HEK293T (cell line): ENCODE results near the gene TRIM2.

Experiments used
- CTCF ChIA-PET: fragments of 350-600 bp; formaldehyde crosslinking; extraction: SDS; loops from one replicate; lab custom pipeline; 2021; ENCODE audit warnings: antibody characterized with exemption, inconsistent platforms; lab: Yijun Ruan, JAX
- POLR2A ChIA-PET: fragments of 350-600 bp; formaldehyde crosslinking; extraction: SDS; loops from one replicate; lab custom pipeline; 2020; ENCODE audit warnings: antibody characterized with exemption, inconsistent platforms; lab: Yijun Ruan, JAX
- DNase-seq: peaks from one replicate; pipeline ENCODE4 v3.0.0; 2012; ENCODE audit warnings: mixed read lengths; ENCODE audit errors: extremely low spot score
- ARNT ChIP-seq: fragments of 450-650 bp; IDR thresholded peaks from 2 replicates; pipeline ENCODE4 v1.6.1; 2017; ENCODE audit warnings: mild to moderate bottlenecking
- BHLHE40 ChIP-seq: fragments of 450-650 bp; IDR thresholded peaks from 2 replicates; pipeline ENCODE4 v1.6.1; 2016; ENCODE audit warnings: mild to moderate bottlenecking, moderate library complexity, borderline replicate concordance
- CTBP1 ChIP-seq: fragments of 450-650 bp; IDR thresholded peaks from 2 replicates; pipeline ENCODE4 v1.6.1; 2016; ENCODE audit warnings: borderline replicate concordance
- ELF4 ChIP-seq: fragments of 450-650 bp; IDR thresholded peaks from 2 replicates; pipeline ENCODE4 v1.6.1; 2017; ENCODE audit warnings: antibody characterized with exemption
- FOXA1 ChIP-seq: fragments of 450-650 bp; IDR thresholded peaks from 2 replicates; pipeline ENCODE4 v1.6.1; 2016; ENCODE audit warnings: mild to moderate bottlenecking
- FOXK2 ChIP-seq: fragments of 450-650 bp; IDR thresholded peaks from 2 replicates; pipeline ENCODE4 v1.6.1; 2016; ENCODE audit warnings: mild to moderate bottlenecking
- FOXM1 ChIP-seq: fragments of 450-650 bp; IDR thresholded peaks from 2 replicates; pipeline ENCODE4 v1.6.1; 2017; ENCODE audit warnings: mild to moderate bottlenecking, borderline replicate concordance
- HDGF ChIP-seq: fragments of 450-650 bp; IDR thresholded peaks from 2 replicates; pipeline ENCODE4 v1.6.1; 2017; ENCODE audit warnings: antibody characterized with exemption, borderline replicate concordance
- L3MBTL2 ChIP-seq: fragments of 450-650 bp; conservative IDR thresholded peaks from 2 replicates; pipeline ENCODE4 v1.6.1; 2016; ENCODE audit warnings: mild to moderate bottlenecking
- LEF1 ChIP-seq: fragments of 450-650 bp; IDR thresholded peaks from 2 replicates; pipeline ENCODE4 v1.6.1; 2017; ENCODE audit warnings: mild to moderate bottlenecking, borderline replicate concordance
- NFRKB ChIP-seq: fragments of 450-650 bp; IDR thresholded peaks from 2 replicates; pipeline ENCODE4 v1.6.1; 2016; ENCODE audit warnings: mild to moderate bottlenecking, moderate library complexity
- PKNOX1 ChIP-seq: fragments of 450-650 bp; IDR thresholded peaks from 2 replicates; pipeline ENCODE4 v1.6.1; 2016
- SP1 ChIP-seq: fragments of 450-650 bp; IDR thresholded peaks from 2 replicates; pipeline ENCODE4 v1.6.1; 2017
- SUZ12 ChIP-seq: fragments of 450-650 bp; IDR thresholded peaks from 2 replicates; pipeline ENCODE4 v1.6.1; 2016; ENCODE audit warnings: mild to moderate bottlenecking
- TARDBP ChIP-seq: fragments of 450-650 bp; IDR thresholded peaks from 2 replicates; pipeline ENCODE4 v1.6.1; 2016
- ZNF384 ChIP-seq: fragments of 450-650 bp; IDR thresholded peaks from 2 replicates; pipeline ENCODE4 v1.6.1; 2016

Gene TRIM2

GRCh38 chr4:153364061-153364460 is 159.8 kb downstream of the TRIM2 start:
- no peak for TF ChIP-seq FOXK2
- no peak for TF ChIP-seq TARDBP
- TF ChIP-seq L3MBTL2, result no peak
- TF ChIP-seq FOXM1, result no peak
- TF ChIP-seq SUZ12, result no peak
- no peak for TF ChIP-seq ELF4
- no peak for TF ChIP-seq ZNF384
- TF ChIP-seq ARNT, result no peak
- TF ChIP-seq HDGF, result no peak
- no peak for TF ChIP-seq BHLHE40
- no peak for TF ChIP-seq LEF1
- no peak for TF ChIP-seq CTBP1
- no peak for TF ChIP-seq NFRKB
- no peak for TF ChIP-seq SP1
- TF ChIP-seq FOXA1, result no peak
- no peak for TF ChIP-seq PKNOX1
- POLR2A ChIA-PET, result no interaction called here
- DNase-seq, result no peak
- CTCF ChIA-PET, result interaction anchor here (0.6 to 1.1 kb wide), 2 partner anchors 14 to 18 kb away, joined by 3 to 6 read pairs; no protein-coding TSS in a partner anchor

GRCh38 chr4:153365003-153365402 is 160.8 kb downstream of the TRIM2 start:
- ChIA-PET POLR2A (no interaction called here), CTCF (interaction anchor here (1.1 kb wide), 1 partner anchor 13 kb away, joined by 6 read pairs; no protein-coding TSS in a partner anchor)
- TF ChIP-seq SP1, result no peak
- TF ChIP-seq L3MBTL2, result no peak
- no peak for TF ChIP-seq NFRKB
- TF ChIP-seq PKNOX1, result no peak
- no peak for TF ChIP-seq SUZ12
- TF ChIP-seq FOXA1, result no peak
- TF ChIP-seq TARDBP, result no peak
- TF ChIP-seq FOXM1, result no peak
- no peak for TF ChIP-seq ZNF384
- no peak for TF ChIP-seq ARNT
- DNase-seq, result no peak

- ChIA-PET POLR2A (no interaction called here), CTCF (no interaction called here)
- DNase-seq, result no peak
- no peak for TF ChIP-seq ELF4
- TF ChIP-seq NFRKB, result no peak
- TF ChIP-seq FOXA1, result no peak
- TF ChIP-seq SP1, result no peak
- no peak for TF ChIP-seq HDGF
- no peak for TF ChIP-seq PKNOX1
- no peak for TF ChIP-seq BHLHE40
- TF ChIP-seq ARNT, result no peak
- no peak for TF ChIP-seq TARDBP
- no peak for TF ChIP-seq SUZ12
- TF ChIP-seq CTBP1, result no peak
- no peak for TF ChIP-seq L3MBTL2
- TF ChIP-seq FOXK2, result no peak
- no peak for TF ChIP-seq FOXM1
- TF ChIP-seq ZNF384, result no peak
- TF ChIP-seq LEF1, result no peak
Observed at GRCh38 chr4:153366486-153366885, 162.2 kb downstream of the TRIM2 start.

- CTCF ChIA-PET, result no interaction called here
- no peak for DNase-seq
- TF ChIP-seq FOXM1 (no peak), ELF4 (no peak)
- POLR2A ChIA-PET, result no interaction called here
Observed at GRCh38 chr4:153367092-153367491, 162.8 kb downstream of the TRIM2 start.

GRCh38 chr4:153369021-153369420 is 164.8 kb downstream of the TRIM2 start:
- ChIA-PET CTCF (no interaction called here), POLR2A (no interaction called here)
- no peak for TF ChIP-seq NFRKB
- TF ChIP-seq L3MBTL2, result no peak
- no peak for TF ChIP-seq PKNOX1
- no peak for TF ChIP-seq FOXK2
- no peak for TF ChIP-seq ZNF384
- no peak for TF ChIP-seq TARDBP
- no peak for TF ChIP-seq HDGF
- no peak for TF ChIP-seq CTBP1
- TF ChIP-seq FOXA1, result no peak
- no peak for DNase-seq

- POLR2A ChIA-PET, result no interaction called here
- TF ChIP-seq ZNF384 (no peak), FOXK2 (no peak), PKNOX1 (no peak), FOXM1 (no peak), CTBP1 (no peak), LEF1 (no peak), ARNT (no peak), L3MBTL2 (no peak), SUZ12 (no peak), NFRKB (no peak), BHLHE40 (no peak), TARDBP (no peak), FOXA1 (no peak), ELF4 (no peak), HDGF (no peak), SP1 (no peak)
- DNase-seq, result no peak
- CTCF ChIA-PET, result interaction anchor here (0.7 to 0.8 kb wide), 2 partner anchors 13 to 28 kb away, joined by 3 read pairs; partner anchors contain the start of gene MND1
Observed at GRCh38 chr4:153371701-153372234, 167.5 kb downstream of the TRIM2 start.
